ENCODE measurements around the gene KRT27. TPM values are rescaled to one million over a fixed set of nuclear protein-coding genes. Genes with fewer than 3 reads are reported as not detected.

Gene KRT27
- total RNA-seq, 1 experiment from 2014 or later = not detected

GRCh38 chr17:40734018-40734417 lies 48.3 kb downstream of the KRT27 start:
- Histone ChIP-seq H2AFZ (ENCODE audit: low read length) (no peak overlapping the region), H3K9me3 (ENCODE audit: low read length) (no peaks in the 10 kb centered on the region), H3K36me3 (ENCODE audit: insufficient read depth, low read length) (no peaks in the 10 kb centered on the region), H3K27ac (ENCODE audit: low read length) (no peak overlapping the region), H3K9me2 (replicated peaks; ENCODE audit: insufficient read depth, low read length) (no peaks in the 10 kb centered on the region), H3K27me3 (ENCODE audit: low read length) (no peaks in the 10 kb centered on the region), H3K79me2 (ENCODE audit: low read length) (no peaks in the 10 kb centered on the region), H3K4me1 (ENCODE audit: low read length) (no peaks in the 10 kb centered on the region), H3K4me3 (ENCODE audit: low read length) (no peak overlapping the region), H4K20me1 (ENCODE audit: insufficient read depth, low read depth, low read length) (no peaks in the 10 kb centered on the region), H3K9ac (ENCODE audit: low read length) (no peak overlapping the region), H3K4me2 (ENCODE audit: low read depth, low read length, poor library complexity, severe bottlenecking) (no peak overlapping the region)
- DNase-seq = no peak

- Histone ChIP-seq H3K4me1 (ENCODE audit: low read length) (no peaks in the 10 kb centered on the region), H3K9me2 (replicated peaks; ENCODE audit: insufficient read depth, low read length) (no peaks in the 10 kb centered on the region), H3K9ac (ENCODE audit: low read length) (no peak overlapping the region), H3K79me2 (ENCODE audit: low read length) (no peaks in the 10 kb centered on the region), H3K27ac (ENCODE audit: low read length) (no peak overlapping the region), H3K4me3 (ENCODE audit: low read length) (no peak overlapping the region), H3K36me3 (ENCODE audit: insufficient read depth, low read length) (no peaks in the 10 kb centered on the region), H4K20me1 (ENCODE audit: insufficient read depth, low read depth, low read length) (no peaks in the 10 kb centered on the region), H3K9me3 (ENCODE audit: low read length) (no peaks in the 10 kb centered on the region), H2AFZ (ENCODE audit: low read length) (no peak overlapping the region), H3K27me3 (ENCODE audit: low read length) (no peaks in the 10 kb centered on the region), H3K4me2 (ENCODE audit: low read depth, low read length, poor library complexity, severe bottlenecking) (no peak overlapping the region)
- no peak for DNase-seq
Measured at GRCh38 chr17:40730970-40731369, 51.4 kb downstream of the KRT27 start.

GRCh38 chr17:40727447-40728231 lies 54.7 kb downstream of the KRT27 start:
- Histone ChIP-seq H3K4me2 (ENCODE audit: low read depth, low read length, poor library complexity, severe bottlenecking) (no peak overlapping the region), H4K20me1 (ENCODE audit: insufficient read depth, low read depth, low read length) (no peaks in the 10 kb centered on the region), H3K9me3 (ENCODE audit: low read length) (no peaks in the 10 kb centered on the region), H3K9ac (ENCODE audit: low read length) (no peak overlapping the region), H2AFZ (ENCODE audit: low read length) (no peak overlapping the region), H3K36me3 (ENCODE audit: insufficient read depth, low read length) (no peaks in the 10 kb centered on the region), H3K27me3 (ENCODE audit: low read length) (no peaks in the 10 kb centered on the region), H3K4me1 (ENCODE audit: low read length) (no peaks in the 10 kb centered on the region), H3K9me2 (replicated peaks; ENCODE audit: insufficient read depth, low read length) (no peaks in the 10 kb centered on the region), H3K4me3 (ENCODE audit: low read length) (no peak overlapping the region), H3K79me2 (ENCODE audit: low read length) (no peaks in the 10 kb centered on the region), H3K27ac (ENCODE audit: low read length) (no peak overlapping the region)
- DNase-seq = no peak

GRCh38 chr17:40726919-40727318 lies 55.4 kb downstream of the KRT27 start:
- no peaks in the 10 kb centered on the region for H3K9me3 ChIP-seq (ENCODE audit: low read length)
- no peak overlapping the region for H3K4me2 ChIP-seq (ENCODE audit: low read depth, low read length, poor library complexity, severe bottlenecking)
- no peak overlapping the region for H3K27ac ChIP-seq (ENCODE audit: low read length)
- no peak overlapping the region for H2AFZ ChIP-seq (ENCODE audit: low read length)
- DNase-seq = no peak
- no peaks in the 10 kb centered on the region for H3K4me1 ChIP-seq (ENCODE audit: low read length)
- no peaks in the 10 kb centered on the region for H3K27me3 ChIP-seq (ENCODE audit: low read length)
- H3K9me2 ChIP-seq (replicated peaks; ENCODE audit: insufficient read depth, low read length) = no peaks in the 10 kb centered on the region
- no peaks in the 10 kb centered on the region for H3K79me2 ChIP-seq (ENCODE audit: low read length)
- no peaks in the 10 kb centered on the region for H3K36me3 ChIP-seq (ENCODE audit: insufficient read depth, low read length)
- no peak overlapping the region for H3K4me3 ChIP-seq (ENCODE audit: low read length)
- no peaks in the 10 kb centered on the region for H4K20me1 ChIP-seq (ENCODE audit: insufficient read depth, low read depth, low read length)
- no peak overlapping the region for H3K9ac ChIP-seq (ENCODE audit: low read length)

Other genes with a start within 250 kb of the KRT27 start
- gene CCR7, start 217.1 kb downstream of the KRT27 start, total RNA-seq (2014; rRNA removed; shearing (Covaris generic); ENCODE audit: low replicate concordance) = not detected in 2 replicates
- 68.6 and 72.2 TPM in 2 replicates for gene SMARCE1, start 134.7 kb downstream of the KRT27 start, total RNA-seq (2014; rRNA removed; shearing (Covaris generic); ENCODE audit: low replicate concordance)
- not detected in 2 replicates for gene KRT222, start 117.4 kb downstream of the KRT27 start, total RNA-seq (2014; rRNA removed; shearing (Covaris generic); ENCODE audit: low replicate concordance)
- not detected in 2 replicates for gene KRT24, start 78.8 kb downstream of the KRT27 start, total RNA-seq (2014; rRNA removed; shearing (Covaris generic); ENCODE audit: low replicate concordance)
- gene KRT25, start 27.2 kb downstream of the KRT27 start, total RNA-seq (2014; rRNA removed; shearing (Covaris generic); ENCODE audit: low replicate concordance) = not detected in 2 replicates
- gene KRT26, start 10.3 kb downstream of the KRT27 start, total RNA-seq (2014; rRNA removed; shearing (Covaris generic); ENCODE audit: low replicate concordance) = not detected in 2 replicates
- gene KRT28, start 17.4 kb upstream of the KRT27 start, total RNA-seq (2014; rRNA removed; shearing (Covaris generic); ENCODE audit: low replicate concordance) = not detected in 2 replicates
- 14.9 and 21.6 TPM in 2 replicates for gene KRT10, start 40.1 kb upstream of the KRT27 start, total RNA-seq (2014; rRNA removed; shearing (Covaris generic); ENCODE audit: low replicate concordance)
- gene KRT12, start 84.7 kb upstream of the KRT27 start, total RNA-seq (2014; rRNA removed; shearing (Covaris generic); ENCODE audit: low replicate concordance) = not detected in 2 replicates
- gene KRT20, start 102.7 kb upstream of the KRT27 start, total RNA-seq (2014; rRNA removed; shearing (Covaris generic); ENCODE audit: low replicate concordance) = not detected in 2 replicates
- not detected in 2 replicates for gene KRT23, start 155.1 kb upstream of the KRT27 start, total RNA-seq (2014; rRNA removed; shearing (Covaris generic); ENCODE audit: low replicate concordance)
- gene KRT39, start 184.4 kb upstream of the KRT27 start, total RNA-seq (2014; rRNA removed; shearing (Covaris generic); ENCODE audit: low replicate concordance) = not detected in 2 replicates
- gene KRT40, start 201.8 kb upstream of the KRT27 start, total RNA-seq (2014; rRNA removed; shearing (Covaris generic); ENCODE audit: low replicate concordance) = not detected in 2 replicates
- not detected in 2 replicates for gene KRTAP3-3, start 211.6 kb upstream of the KRT27 start, total RNA-seq (2014; rRNA removed; shearing (Covaris generic); ENCODE audit: low replicate concordance)
- not detected in 2 replicates for gene KRTAP3-2, start 217.4 kb upstream of the KRT27 start, total RNA-seq (2014; rRNA removed; shearing (Covaris generic); ENCODE audit: low replicate concordance)
- gene KRTAP3-1, start 226.6 kb upstream of the KRT27 start, total RNA-seq (2014; rRNA removed; shearing (Covaris generic); ENCODE audit: low replicate concordance) = not detected in 2 replicates
- not detected in 2 replicates for gene KRTAP1-5, start 244.7 kb upstream of the KRT27 start, total RNA-seq (2014; rRNA removed; shearing (Covaris generic); ENCODE audit: low replicate concordance)
- gene KRTAP1-4, start 247.6 kb upstream of the KRT27 start, total RNA-seq (2014; rRNA removed; shearing (Covaris generic); ENCODE audit: low replicate concordance) = not detected in 2 replicates

Measured in Karpas-422 (cell line).